Testis (tissue), 2 donors: Measurements from ENCODE around the gene CALB2.

Source experiments
- CTCF ChIP-seq, 3 experiments: fragments of 450-650 bp in 2 of 3; fragments of 200-600 bp in 1 of 3; sonication (generic) in 1 of 3; IDR thresholded peaks; one replicate each; pipeline ENCODE4 v1.5.1; 2016 to 2019; ENCODE audit warnings: antibody characterized with exemption in 3 of 3, mild to moderate bottlenecking in 2 of 3, moderate library complexity in 1 of 3
- POLR2A ChIP-seq: fragments of 450-650 bp; IDR thresholded peaks from one replicate; pipeline ENCODE4 v1.6.1; 2017; ENCODE audit warnings: antibody characterized with exemption, mild to moderate bottlenecking, moderate library complexity

GRCh38 chr16:71429581-71429980 lies 71.1 kb downstream of the CALB2 start:
- TF ChIP-seq CTCF (IDR thresholded peaks at IDR 0.05) (no peak), POLR2A (no peak)
